ENCODE data around the gene CAST.

Gene CAST

GRCh38 chr5:96818125-96818788 lies 156.1 kb downstream of the CAST start:
- DNase-seq (ENCODE audit: low read depth, low spot score) = no peak

GRCh38 chr5:96819806-96820205 lies 157.6 kb downstream of the CAST start:
- DNase-seq (ENCODE audit: low read depth, low spot score) = no peak

- no peak for DNase-seq (ENCODE audit: low read depth, low spot score)
Observed at GRCh38 chr5:96821260-96821916, 159.2 kb downstream of the CAST start.

- DNase-seq (ENCODE audit: low read depth, low spot score) = no peak
Observed at GRCh38 chr5:96822686-96823459, 160.7 kb downstream of the CAST start.

GRCh38 chr5:96823900-96824380 lies 161.8 kb downstream of the CAST start:
- DNase-seq (ENCODE audit: low read depth, low spot score) = no peak

All from activated CD4-positive, CD25-positive, alpha-beta regulatory T cell treated with anti-CD3 and anti-CD28 coated beads, Interleukin-2, amount 50 U/mL, for 16 hours (primary cell).